Bronchial epithelial cell (primary cell): ENCODE data around the gene SNRNP40. TPM values are rescaled to one million over a fixed set of nuclear protein-coding genes. Genes with fewer than 3 reads are reported as not detected.

Experiments used
- DNase-seq: peaks from one replicate; pipeline ENCODE4 v3.0.0-alpha.2; 2010; ENCODE audit warnings: low read depth
- FAIRE-seq: peaks from 2 replicates; lab custom pipeline; 2011; peaks lifted over from hg19 to GRCh38; lab: Jason Lieb, UNC
- H3K27me3 ChIP-seq: 2 replicates; pipeline ENCODE4 v1.5.1; 2011; ENCODE audit warnings: low read length; ENCODE audit not compliant: control insufficient read depth, insufficient read depth
- H3K36me3 ChIP-seq: 2 replicates; pipeline ENCODE4 v1.5.1; 2011; ENCODE audit warnings: low read length; ENCODE audit not compliant: control insufficient read depth, insufficient read depth
- H3K4me3 ChIP-seq: 2 replicates; pipeline ENCODE4 v1.5.1; 2011; ENCODE audit warnings: mild to moderate bottlenecking, low read depth, low read length, control low read depth
- total RNA-seq: library from RNA; depleted of rRNA; stranded (reverse); fragments of >200 nt; gene quantifications from 2 replicates; pipeline ENCODE4 v1.2.1, GENCODE V29; 2014
- TF ChIP-seq, protein P1 (sequence below): IDR thresholded peaks from 2 replicates; pipeline ENCODE4 v1.5.1; 2011; ENCODE audit warnings: mild to moderate bottlenecking, moderate library complexity, low read length, control low read depth, inconsistent platforms; ENCODE audit not compliant: insufficient read depth, severe bottlenecking

Gene SNRNP40
- total RNA-seq, 1 donor from 2014 or later: 142 TPM

DNA sequence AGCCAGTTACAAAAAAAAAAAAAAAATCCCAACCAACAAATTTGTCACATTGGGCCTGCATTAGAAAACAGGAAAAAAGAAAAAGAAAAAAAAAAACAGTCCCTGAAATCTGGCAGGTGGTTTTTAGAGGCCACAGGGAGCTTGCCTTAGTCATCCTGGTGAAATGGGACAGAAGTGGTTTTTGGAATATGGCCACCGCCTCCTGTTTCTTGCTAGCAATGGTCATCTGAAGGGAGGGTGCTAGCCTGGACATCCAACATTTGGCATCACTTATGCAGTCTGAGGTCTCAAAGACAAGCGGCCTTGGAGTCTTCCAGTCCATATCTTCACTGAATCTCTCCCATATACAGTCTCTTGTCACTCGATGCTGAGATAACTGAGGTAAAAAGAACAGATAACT, 36.8 kb downstream of the SNRNP40 start:
- Histone ChIP-seq H3K4me3 (no peak overlapping the region), H3K36me3 (peaks cover 6% of the 10 kb centered on the region), H3K27me3 (no peaks in the 10 kb centered on the region)
- no peak for FAIRE-seq
- no peak for DNase-seq
- TF ChIP-seq, protein P1, sequence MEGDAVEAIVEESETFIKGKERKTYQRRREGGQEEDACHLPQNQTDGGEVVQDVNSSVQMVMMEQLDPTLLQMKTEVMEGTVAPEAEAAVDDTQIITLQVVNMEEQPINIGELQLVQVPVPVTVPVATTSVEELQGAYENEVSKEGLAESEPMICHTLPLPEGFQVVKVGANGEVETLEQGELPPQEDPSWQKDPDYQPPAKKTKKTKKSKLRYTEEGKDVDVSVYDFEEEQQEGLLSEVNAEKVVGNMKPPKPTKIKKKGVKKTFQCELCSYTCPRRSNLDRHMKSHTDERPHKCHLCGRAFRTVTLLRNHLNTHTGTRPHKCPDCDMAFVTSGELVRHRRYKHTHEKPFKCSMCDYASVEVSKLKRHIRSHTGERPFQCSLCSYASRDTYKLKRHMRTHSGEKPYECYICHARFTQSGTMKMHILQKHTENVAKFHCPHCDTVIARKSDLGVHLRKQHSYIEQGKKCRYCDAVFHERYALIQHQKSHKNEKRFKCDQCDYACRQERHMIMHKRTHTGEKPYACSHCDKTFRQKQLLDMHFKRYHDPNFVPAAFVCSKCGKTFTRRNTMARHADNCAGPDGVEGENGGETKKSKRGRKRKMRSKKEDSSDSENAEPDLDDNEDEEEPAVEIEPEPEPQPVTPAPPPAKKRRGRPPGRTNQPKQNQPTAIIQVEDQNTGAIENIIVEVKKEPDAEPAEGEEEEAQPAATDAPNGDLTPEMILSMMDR: no peak

DNA sequence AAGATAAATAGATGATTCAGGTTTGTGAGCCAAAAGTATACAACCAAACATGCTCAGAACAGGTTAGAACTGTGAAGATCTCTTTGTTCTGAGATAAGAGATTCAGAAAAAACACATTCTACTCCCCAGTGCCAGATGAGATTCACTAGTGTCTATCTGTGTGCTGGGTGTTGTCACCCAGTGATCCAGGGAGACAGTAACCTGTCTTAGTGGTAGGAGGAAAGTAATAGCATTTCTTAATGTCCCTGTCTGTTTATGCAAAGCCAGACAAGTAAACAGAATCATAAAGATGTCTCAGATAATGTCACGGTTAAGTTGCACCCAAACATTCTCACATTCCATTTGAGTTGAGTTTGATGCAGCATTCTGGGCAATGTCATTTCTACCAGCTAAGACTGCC, 38.0 kb downstream of the SNRNP40 start:
- Histone ChIP-seq H3K36me3 (peaks cover 5% of the 10 kb centered on the region), H3K4me3 (no peak overlapping the region), H3K27me3 (no peaks in the 10 kb centered on the region)
- TF ChIP-seq, protein P1: no peak
- FAIRE-seq: no peak
- no peak for DNase-seq

DNA sequence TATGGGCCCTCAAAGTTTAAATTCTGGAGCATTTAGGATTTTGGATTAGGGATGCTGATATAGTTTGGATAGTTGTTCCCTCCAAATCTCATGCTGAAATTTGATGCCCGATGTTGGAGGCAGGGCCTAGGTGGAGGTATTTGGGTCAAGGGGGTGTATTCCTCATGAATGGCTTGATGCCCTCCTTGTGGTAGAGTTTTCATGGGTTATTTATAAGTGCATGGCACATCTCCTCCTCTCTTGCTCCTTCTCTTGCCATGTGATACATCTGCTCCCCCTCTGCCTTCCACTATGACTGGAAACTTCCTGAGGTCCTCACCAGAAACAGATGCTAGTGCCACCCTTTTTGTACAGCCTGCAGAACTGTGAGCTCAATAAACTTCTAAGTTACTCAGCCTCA, 39.4 kb downstream of the SNRNP40 start:
- Histone ChIP-seq H3K27me3 (no peaks in the 10 kb centered on the region), H3K4me3 (no peak overlapping the region), H3K36me3 (peaks cover 5% of the 10 kb centered on the region)
- TF ChIP-seq, protein P1: no peak
- DNase-seq: no peak
- FAIRE-seq: no peak

DNA sequence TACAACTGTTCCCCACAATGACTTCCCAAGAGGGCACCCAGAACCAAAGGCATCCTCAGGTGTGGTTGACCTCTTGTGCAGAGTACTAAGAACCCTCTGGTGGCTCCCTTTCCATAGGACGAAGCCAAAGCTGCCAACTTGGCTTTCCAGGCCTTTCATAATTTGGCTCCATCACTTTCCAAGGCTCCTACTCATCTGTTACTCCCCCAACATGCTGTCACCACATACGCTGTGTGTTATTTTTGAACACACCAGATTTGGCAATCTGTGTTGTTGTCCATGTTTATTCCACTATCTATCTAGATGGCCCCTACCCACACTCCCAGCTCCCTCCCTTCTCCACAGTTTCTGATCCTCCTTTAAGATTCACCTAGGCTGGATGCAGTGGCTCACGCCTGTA, 46.7 kb downstream of the SNRNP40 start:
- DNase-seq: no peak
- Histone ChIP-seq H3K27me3 (no peaks in the 10 kb centered on the region), H3K36me3 (no peaks in the 10 kb centered on the region), H3K4me3 (no peak overlapping the region)
- TF ChIP-seq, protein P1: no peak
- no peak for FAIRE-seq

DNA sequence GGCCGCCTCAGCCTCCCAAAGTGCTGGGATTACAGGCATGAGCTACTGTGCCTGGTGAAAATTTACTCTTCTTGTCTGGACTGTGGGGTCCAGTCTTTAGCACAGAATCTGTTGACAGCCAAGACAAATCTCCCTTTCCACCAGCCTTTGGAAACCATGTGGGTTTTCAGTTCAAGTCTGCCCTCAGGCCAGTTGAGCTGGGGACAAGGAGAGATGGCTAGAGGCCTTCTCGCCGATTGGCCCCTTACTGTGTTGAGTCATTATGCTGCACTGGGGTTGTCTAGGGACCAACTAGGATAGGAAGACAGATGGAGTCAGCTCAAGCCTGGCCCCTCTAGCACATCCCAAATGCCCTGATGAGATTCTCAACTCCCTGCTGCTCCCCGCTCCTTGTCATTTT, 48.3 kb downstream of the SNRNP40 start:
- Histone ChIP-seq H3K27me3 (no peaks in the 10 kb centered on the region), H3K36me3 (no peaks in the 10 kb centered on the region), H3K4me3 (no peak overlapping the region)
- TF ChIP-seq, protein P1: no peak
- no peak for FAIRE-seq
- no peak for DNase-seq

DNA sequence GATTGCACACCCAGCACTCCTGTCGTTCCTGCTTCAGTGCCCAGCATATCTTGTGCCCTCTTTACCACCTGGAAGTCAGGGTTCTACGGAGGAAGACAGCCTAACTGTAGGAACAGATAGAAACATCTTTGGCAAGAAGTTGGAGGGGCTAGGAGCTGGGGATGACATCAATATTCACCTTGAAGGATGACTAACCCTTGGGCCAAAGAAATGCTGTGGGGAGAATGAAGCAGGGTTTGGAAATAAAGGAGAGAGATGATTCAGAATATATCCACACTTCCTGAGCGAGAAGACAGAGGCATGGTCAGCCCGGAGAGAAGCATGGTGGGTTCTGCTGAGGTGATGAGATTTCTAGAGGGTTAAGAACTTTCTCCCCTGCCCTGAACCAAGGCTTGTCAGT, 52.3 kb downstream of the SNRNP40 start:
- no peaks in the 10 kb centered on the region for H3K36me3 ChIP-seq
- H3K27me3 ChIP-seq: peaks cover 7% of the 10 kb centered on the region
- no peak overlapping the region for H3K4me3 ChIP-seq
- FAIRE-seq (peak; percentile 70), DNase-seq (peak; percentile 66)
- TF ChIP-seq, protein P1: no peak
